Subcutaneous abdominal adipose tissue (tissue), 5 donors: ENCODE data around the gene FHOD3.

ENCODE experiments used
- H3K27ac ChIP-seq: one replicate; pipeline ENCODE4 v1.7.0; 2013; ENCODE audit warnings: low read depth, mild to moderate bottlenecking, inconsistent platforms, low read length, moderate library complexity
- H3K27me3 ChIP-seq, 5 donors: one replicate each; pipeline ENCODE4 v1.7.0; 2013; ENCODE audit warnings: low read length in 5 of 5, inconsistent platforms in 1 of 5; ENCODE audit not compliant: control insufficient read depth in 5 of 5, insufficient read depth in 4 of 5
- H3K36me3 ChIP-seq, 5 donors: one replicate each; pipeline ENCODE4 v1.7.0; 2013; ENCODE audit warnings: low read length in 5 of 5; ENCODE audit not compliant: control insufficient read depth in 5 of 5, insufficient read depth in 5 of 5
- H3K4me1 ChIP-seq, 5 donors: one replicate each; pipeline ENCODE4 v1.7.0; 2013; ENCODE audit warnings: low read length in 5 of 5, mild to moderate bottlenecking in 3 of 5, moderate library complexity in 1 of 5; ENCODE audit not compliant: control insufficient read depth in 5 of 5, insufficient read depth in 5 of 5
- H3K4me3 ChIP-seq, 5 donors: one replicate each; pipeline ENCODE4 v1.7.0; 2013; ENCODE audit warnings: low read length in 5 of 5, low read depth in 1 of 5
- H3K9ac ChIP-seq, 5 donors: one replicate each; pipeline ENCODE4 v1.7.0; 2013; ENCODE audit warnings: low read length in 5 of 5, mild to moderate bottlenecking in 4 of 5, moderate library complexity in 3 of 5
- H3K9me3 ChIP-seq, 5 donors: one replicate each; pipeline ENCODE4 v1.7.0; 2013; ENCODE audit warnings: low read length in 5 of 5; ENCODE audit not compliant: control insufficient read depth in 5 of 5
- donor health status: healthy.
- donor health status: healthy.
- donor health status: healthy.
- donor health status: healthy.
- donor health status: healthy.

FHOD3 gene

GRCh38 chr18:36411745-36412168, 114.2 kb downstream of the FHOD3 start:
- no peak overlapping the region for H3K9ac ChIP-seq
- H3K27ac ChIP-seq = no peak overlapping the region
- no peaks in the 10 kb centered on the region for H3K27me3 ChIP-seq

GRCh38 chr18:36412778-36413177, 115.3 kb downstream of the FHOD3 start:
- Histone ChIP-seq H3K4me1 (peaks cover 0 to 5% (median 0%) of the 10 kb centered on the region in 5 donors), H3K27me3 (no peaks in the 10 kb centered on the region), H3K9me3 (peaks cover 0 to 2% (median 0%) of the 10 kb centered on the region in 5 donors), H3K36me3 (no peaks in the 10 kb centered on the region), H3K27ac (no peak overlapping the region), H3K4me3 (no peak overlapping the region), H3K9ac (no peak overlapping the region)

More at GRCh38 chr18:36411745-36412168, 114.2 kb downstream of the FHOD3 start:
- Histone ChIP-seq H3K4me3 (no peak overlapping the region), H3K4me1 (peaks cover 0 to 5% (median 0%) of the 10 kb centered on the region in 5 donors), H3K36me3 (no peaks in the 10 kb centered on the region), H3K9me3 (peaks cover 0 to 2% (median 0%) of the 10 kb centered on the region in 5 donors)

- H3K4me1 ChIP-seq = peaks cover 0 to 25% (median 6%) of the 10 kb centered on the region in 5 donors
- peaks cover 0 to 2% (median 0%) of the 10 kb centered on the region in 5 donors for H3K9me3 ChIP-seq
- no peak overlapping the region for H3K4me3 ChIP-seq
- no peaks in the 10 kb centered on the region for H3K27me3 ChIP-seq
- no peak overlapping the region for H3K9ac ChIP-seq
- H3K27ac ChIP-seq = no peak overlapping the region
- H3K36me3 ChIP-seq = no peaks in the 10 kb centered on the region
Observed at GRCh38 chr18:36415171-36415570, 117.7 kb downstream of the FHOD3 start.

GRCh38 chr18:36415625-36416024, 118.1 kb downstream of the FHOD3 start:
- Histone ChIP-seq H3K9me3 (no peaks in the 10 kb centered on the region), H3K27me3 (no peaks in the 10 kb centered on the region), H3K9ac (no peak overlapping the region), H3K4me3 (no peak overlapping the region), H3K36me3 (no peaks in the 10 kb centered on the region), H3K4me1 (peaks cover 0 to 30% (median 6%) of the 10 kb centered on the region in 5 donors), H3K27ac (no peak overlapping the region)

GRCh38 chr18:36419188-36419899, 121.8 kb downstream of the FHOD3 start:
- Histone ChIP-seq H3K4me1 (peaks cover 0 to 34% (median 10%) of the 10 kb centered on the region in 5 donors), H3K4me3 (no peak overlapping the region), H3K9me3 (no peaks in the 10 kb centered on the region), H3K36me3 (no peaks in the 10 kb centered on the region), H3K9ac (no peak overlapping the region), H3K27me3 (no peaks in the 10 kb centered on the region), H3K27ac (peak overlapping the region; percentile 8)

GRCh38 chr18:36419900-36420531, 122.5 kb downstream of the FHOD3 start:
- no peaks in the 10 kb centered on the region for H3K36me3 ChIP-seq
- H3K27me3 ChIP-seq = no peaks in the 10 kb centered on the region
- no peak overlapping the region for H3K4me3 ChIP-seq
- H3K27ac ChIP-seq = peak overlapping the region; percentile 8
- H3K9me3 ChIP-seq = no peaks in the 10 kb centered on the region
- H3K9ac ChIP-seq = no peak overlapping the region
- H3K4me1 ChIP-seq = peaks cover 0 to 34% (median 10%) of the 10 kb centered on the region in 5 donors

GRCh38 chr18:36420826-36421225, 123.3 kb downstream of the FHOD3 start:
- Histone ChIP-seq H3K27ac (peak overlapping the region; percentile 8), H3K9me3 (no peaks in the 10 kb centered on the region), H3K27me3 (no peaks in the 10 kb centered on the region), H3K9ac (no peak overlapping the region), H3K4me1 (peaks cover 0 to 29% (median 10%) of the 10 kb centered on the region in 5 donors), H3K4me3 (no peak overlapping the region), H3K36me3 (no peaks in the 10 kb centered on the region)

- H3K4me3 ChIP-seq = no peak overlapping the region
- H3K9me3 ChIP-seq = no peaks in the 10 kb centered on the region
- H3K4me1 ChIP-seq = peaks cover 0 to 13% (median 6%) of the 10 kb centered on the region in 5 donors
- no peak overlapping the region for H3K9ac ChIP-seq
- H3K27me3 ChIP-seq = no peaks in the 10 kb centered on the region
- no peaks in the 10 kb centered on the region for H3K36me3 ChIP-seq
- H3K27ac ChIP-seq = no peak overlapping the region
Observed at GRCh38 chr18:36424741-36425142, 127.2 kb downstream of the FHOD3 start.

GRCh38 chr18:36427369-36427768, 129.9 kb downstream of the FHOD3 start:
- H3K36me3 ChIP-seq = no peaks in the 10 kb centered on the region
- H3K9me3 ChIP-seq = no peaks in the 10 kb centered on the region
- no peak overlapping the region for H3K9ac ChIP-seq
- no peaks in the 10 kb centered on the region for H3K27me3 ChIP-seq
- no peak overlapping the region for H3K27ac ChIP-seq
- H3K4me1 ChIP-seq = no peaks in the 10 kb centered on the region
- no peak overlapping the region for H3K4me3 ChIP-seq

- no peak overlapping the region for H3K4me3 ChIP-seq
- H3K27ac ChIP-seq = no peak overlapping the region
- no peaks in the 10 kb centered on the region for H3K27me3 ChIP-seq
- no peaks in the 10 kb centered on the region for H3K36me3 ChIP-seq
- no peaks in the 10 kb centered on the region for H3K4me1 ChIP-seq
- H3K9me3 ChIP-seq = no peaks in the 10 kb centered on the region
- no peak overlapping the region for H3K9ac ChIP-seq
Observed at GRCh38 chr18:36427831-36428230, 130.3 kb downstream of the FHOD3 start.
